HG02678 (cell line): ENCODE measurements around the gene ANAPC2.
"Not testable (repeated sequence)": the region's sequence is repeated elsewhere in the genome, so short reads cannot be mapped to it uniquely, and the experiment has no call there.

Source experiments
- ATAC-seq: cut with Tn5 transposase; IDR thresholded peaks from one replicate; pipeline ENCODE4 v1.9.1; 2021; ENCODE audit warnings: mild to moderate bottlenecking, moderate library complexity; ENCODE audit not compliant: unreplicated experiment

Gene ANAPC2

GRCh38 chr9:137148661-137149060, 39.7 kb downstream of the ANAPC2 start:
- ATAC-seq = no peak

GRCh38 chr9:137148242-137148641, 40.1 kb downstream of the ANAPC2 start:
- ATAC-seq = no peak

- no peak for ATAC-seq
These were observed 40.6 kb downstream of the ANAPC2 start for GRCh38 chr9:137147793-137148160.

GRCh38 chr9:137147091-137147792, 41.1 kb downstream of the ANAPC2 start:
- no peak for ATAC-seq

GRCh38 chr9:137146527-137146918, 41.8 kb downstream of the ANAPC2 start:
- no peak for ATAC-seq

- no peak for ATAC-seq
These were observed 42.4 kb downstream of the ANAPC2 start for GRCh38 chr9:137145731-137146526.

- ATAC-seq = no peak
These were observed 44.9 kb downstream of the ANAPC2 start for GRCh38 chr9:137143459-137143858.

GRCh38 chr9:137141976-137142936, 46.1 kb downstream of the ANAPC2 start:
- no peak for ATAC-seq

- no peak for ATAC-seq
These were observed 47.1 kb downstream of the ANAPC2 start for GRCh38 chr9:137141050-137141810.

- no peak for ATAC-seq
These were observed 48.0 kb downstream of the ANAPC2 start for GRCh38 chr9:137140151-137141012.

GRCh38 chr9:137139468-137140150, 48.8 kb downstream of the ANAPC2 start:
- ATAC-seq = no peak

GRCh38 chr9:137138722-137139467, 49.5 kb downstream of the ANAPC2 start, which contains the start of gene GRIN1:
Gene GRIN1, plus strand, starts transcription at chr9:137139154. Its CDS starts 333 bp downstream, at chr9:137139487.
- ATAC-seq = no peak

GRCh38 chr9:137138058-137138721, 50.2 kb downstream of the ANAPC2 start:
- no peak for ATAC-seq

- no peak for ATAC-seq
These were observed 51.3 kb downstream of the ANAPC2 start for GRCh38 chr9:137136881-137137607.

- ATAC-seq = no peak
These were observed 52.0 kb downstream of the ANAPC2 start for GRCh38 chr9:137136261-137136880.

- not testable (repeated sequence) for ATAC-seq
These were observed 53.2 kb downstream of the ANAPC2 start for GRCh38 chr9:137135154-137135553.
